Effector memory CD4-positive, alpha-beta T cell (primary cell): Measurements from ENCODE around the gene ACSF3.

Experiments used
- DNase-seq, 3 donors: peaks; one replicate each; pipeline ENCODE4 v3.0.0-alpha.2; 2020
- H3K27ac ChIP-seq: 2 replicates; pipeline ENCODE4 v1.7.0; 2013; ENCODE audit warnings: mild to moderate bottlenecking, low read length, moderate library complexity; ENCODE audit not compliant: insufficient read depth, poor library complexity, severe bottlenecking
- H3K27me3 ChIP-seq: replicated peaks from 2 replicates; pipeline ENCODE4 v1.7.0; 2013; ENCODE audit warnings: mild to moderate bottlenecking, low read length; ENCODE audit not compliant: insufficient read depth, control insufficient read depth, poor library complexity, severe bottlenecking
- H3K36me3 ChIP-seq: 2 replicates; pipeline ENCODE4 v1.7.0; 2013; ENCODE audit warnings: mild to moderate bottlenecking, low read length, moderate library complexity; ENCODE audit not compliant: control insufficient read depth, insufficient read depth
- H3K4me1 ChIP-seq: 2 replicates; pipeline ENCODE4 v1.7.0; 2013; ENCODE audit warnings: low read length, mild to moderate bottlenecking; ENCODE audit not compliant: control insufficient read depth, insufficient read depth, poor library complexity, severe bottlenecking
- H3K4me3 ChIP-seq: 2 replicates; pipeline ENCODE4 v1.7.0; 2013; ENCODE audit warnings: low read length, low read depth, mild to moderate bottlenecking; ENCODE audit not compliant: insufficient read depth, poor library complexity, severe bottlenecking
- H3K9me3 ChIP-seq: 2 replicates; pipeline ENCODE4 v1.7.0; 2013; ENCODE audit warnings: mild to moderate bottlenecking, low read length, moderate library complexity; ENCODE audit not compliant: control insufficient read depth

Gene ACSF3

GRCh38 chr16:89142474-89143195 is 49.0 kb downstream of the ACSF3 start:
- Histone ChIP-seq H3K27me3 (no peaks in the 10 kb centered on the region), H3K9me3 (no peaks in the 10 kb centered on the region), H3K4me1 (no peaks in the 10 kb centered on the region), H3K4me3 (no peak overlapping the region), H3K36me3 (peaks cover 45% of the 10 kb centered on the region), H3K27ac (no peak overlapping the region)
- DNase-seq = no peak

- Histone ChIP-seq H3K27me3 (no peaks in the 10 kb centered on the region), H3K9me3 (no peaks in the 10 kb centered on the region), H3K27ac (no peak overlapping the region), H3K36me3 (peaks cover 45% of the 10 kb centered on the region), H3K4me3 (no peak overlapping the region), H3K4me1 (no peaks in the 10 kb centered on the region)
- no peak for DNase-seq
Observed at GRCh38 chr16:89143201-89143741, 49.6 kb downstream of the ACSF3 start.

GRCh38 chr16:89143911-89144675 is 50.4 kb downstream of the ACSF3 start:
- H3K27me3 ChIP-seq = no peaks in the 10 kb centered on the region
- H3K27ac ChIP-seq = no peak overlapping the region
- no peak overlapping the region for H3K4me3 ChIP-seq
- peaks cover 51% of the 10 kb centered on the region for H3K36me3 ChIP-seq
- no peak for DNase-seq
- no peaks in the 10 kb centered on the region for H3K4me1 ChIP-seq
- no peaks in the 10 kb centered on the region for H3K9me3 ChIP-seq

GRCh38 chr16:89144681-89145080 is 51.0 kb downstream of the ACSF3 start:
- Histone ChIP-seq H3K27me3 (no peaks in the 10 kb centered on the region), H3K27ac (no peak overlapping the region), H3K9me3 (no peaks in the 10 kb centered on the region), H3K36me3 (peaks cover 57% of the 10 kb centered on the region), H3K4me3 (no peak overlapping the region), H3K4me1 (no peaks in the 10 kb centered on the region)
- DNase-seq = no peak

GRCh38 chr16:89145406-89146161 is 51.9 kb downstream of the ACSF3 start:
- no peak overlapping the region for H3K27ac ChIP-seq
- no peaks in the 10 kb centered on the region for H3K9me3 ChIP-seq
- H3K4me3 ChIP-seq = no peak overlapping the region
- peaks cover 56% of the 10 kb centered on the region for H3K36me3 ChIP-seq
- no peaks in the 10 kb centered on the region for H3K27me3 ChIP-seq
- DNase-seq = no peak
- H3K4me1 ChIP-seq = no peaks in the 10 kb centered on the region

- Histone ChIP-seq H3K27me3 (no peaks in the 10 kb centered on the region), H3K9me3 (no peaks in the 10 kb centered on the region), H3K4me1 (no peaks in the 10 kb centered on the region), H3K36me3 (peaks cover 50% of the 10 kb centered on the region), H3K27ac (no peak overlapping the region), H3K4me3 (no peak overlapping the region)
- no peak for DNase-seq
Observed at GRCh38 chr16:89146211-89147005, 52.8 kb downstream of the ACSF3 start.

- Histone ChIP-seq H3K9me3 (no peaks in the 10 kb centered on the region), H3K4me3 (no peak overlapping the region), H3K4me1 (no peaks in the 10 kb centered on the region), H3K27ac (no peak overlapping the region), H3K27me3 (no peaks in the 10 kb centered on the region), H3K36me3 (peaks cover 52% of the 10 kb centered on the region)
- DNase-seq = no peak
Observed at GRCh38 chr16:89147085-89147817, 53.6 kb downstream of the ACSF3 start.

- no peak for DNase-seq
- Histone ChIP-seq H3K27ac (no peak overlapping the region), H3K9me3 (no peaks in the 10 kb centered on the region), H3K27me3 (no peaks in the 10 kb centered on the region), H3K4me1 (no peaks in the 10 kb centered on the region), H3K36me3 (peaks cover 43% of the 10 kb centered on the region), H3K4me3 (no peak overlapping the region)
Observed at GRCh38 chr16:89149386-89149785, 55.7 kb downstream of the ACSF3 start.
